Kidney epithelial cell (primary cell): ENCODE results near the gene TMEM106A. TPM values are rescaled to one million over a fixed set of nuclear protein-coding genes. Genes with fewer than 3 reads are reported as not detected.
"Not testable (repeated sequence)": the region's sequence is repeated elsewhere in the genome, so short reads cannot be mapped to it uniquely, and the experiment has no call there.

Source experiments
- DNase-seq: peaks from one replicate; pipeline ENCODE4 v3.0.0-alpha.2; 2010; ENCODE audit warnings: low read depth
- H3K27me3 ChIP-seq: 2 replicates; pipeline ENCODE4 v1.6.0; 2011; ENCODE audit warnings: low read length; ENCODE audit not compliant: control insufficient read depth, insufficient read depth
- H3K36me3 ChIP-seq: 2 replicates; pipeline ENCODE4 v1.5.1; 2011; ENCODE audit warnings: low read length; ENCODE audit not compliant: control insufficient read depth, insufficient read depth
- H3K4me3 ChIP-seq: 2 replicates; pipeline ENCODE4 v1.5.1; 2011; ENCODE audit warnings: low read depth, mild to moderate bottlenecking, control low read depth, low read length
- total RNA-seq: library from RNA; depleted of rRNA; stranded (reverse); fragments of >200 nt; gene quantifications from 2 replicates; pipeline ENCODE4 v1.2.3, GENCODE V29; 2015
- TF ChIP-seq, protein P1 (sequence below): IDR thresholded peaks from 2 replicates; pipeline ENCODE4 v1.5.1; 2011; ENCODE audit warnings: mild to moderate bottlenecking, moderate library complexity, low read length, control low read depth, inconsistent platforms; ENCODE audit not compliant: insufficient read depth, poor library complexity, severe bottlenecking

Gene TMEM106A
- total RNA-seq, 1 donor from 2014 or later, result 4.0 TPM

DNA sequence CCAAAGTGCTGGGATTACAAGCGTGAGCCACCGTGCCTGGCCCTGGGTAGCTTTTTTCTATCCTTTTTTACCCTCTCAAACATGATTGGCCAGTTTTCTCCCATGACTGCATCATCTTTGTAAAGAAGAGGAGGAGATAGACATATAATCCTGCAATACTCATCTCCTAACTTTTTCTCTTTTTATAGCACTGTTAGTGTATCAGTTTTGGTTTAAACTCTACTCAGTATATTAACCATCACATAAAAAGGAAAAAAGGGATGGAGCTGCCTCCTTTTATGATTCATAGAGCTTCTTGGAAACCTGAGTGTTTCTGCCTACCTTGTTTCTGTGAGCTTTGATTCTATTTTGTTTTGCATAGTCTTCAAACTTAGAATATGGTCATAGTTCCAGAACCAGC is 12.0 kb upstream of the TMEM106A start:
- H3K27me3 ChIP-seq, result no peaks in the 10 kb centered on the region
- DNase-seq, result no peak
- peaks cover 3% of the 10 kb centered on the region for H3K36me3 ChIP-seq
- no peak overlapping the region for H3K4me3 ChIP-seq
- TF ChIP-seq, protein P1, sequence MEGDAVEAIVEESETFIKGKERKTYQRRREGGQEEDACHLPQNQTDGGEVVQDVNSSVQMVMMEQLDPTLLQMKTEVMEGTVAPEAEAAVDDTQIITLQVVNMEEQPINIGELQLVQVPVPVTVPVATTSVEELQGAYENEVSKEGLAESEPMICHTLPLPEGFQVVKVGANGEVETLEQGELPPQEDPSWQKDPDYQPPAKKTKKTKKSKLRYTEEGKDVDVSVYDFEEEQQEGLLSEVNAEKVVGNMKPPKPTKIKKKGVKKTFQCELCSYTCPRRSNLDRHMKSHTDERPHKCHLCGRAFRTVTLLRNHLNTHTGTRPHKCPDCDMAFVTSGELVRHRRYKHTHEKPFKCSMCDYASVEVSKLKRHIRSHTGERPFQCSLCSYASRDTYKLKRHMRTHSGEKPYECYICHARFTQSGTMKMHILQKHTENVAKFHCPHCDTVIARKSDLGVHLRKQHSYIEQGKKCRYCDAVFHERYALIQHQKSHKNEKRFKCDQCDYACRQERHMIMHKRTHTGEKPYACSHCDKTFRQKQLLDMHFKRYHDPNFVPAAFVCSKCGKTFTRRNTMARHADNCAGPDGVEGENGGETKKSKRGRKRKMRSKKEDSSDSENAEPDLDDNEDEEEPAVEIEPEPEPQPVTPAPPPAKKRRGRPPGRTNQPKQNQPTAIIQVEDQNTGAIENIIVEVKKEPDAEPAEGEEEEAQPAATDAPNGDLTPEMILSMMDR, result no peak

DNA sequence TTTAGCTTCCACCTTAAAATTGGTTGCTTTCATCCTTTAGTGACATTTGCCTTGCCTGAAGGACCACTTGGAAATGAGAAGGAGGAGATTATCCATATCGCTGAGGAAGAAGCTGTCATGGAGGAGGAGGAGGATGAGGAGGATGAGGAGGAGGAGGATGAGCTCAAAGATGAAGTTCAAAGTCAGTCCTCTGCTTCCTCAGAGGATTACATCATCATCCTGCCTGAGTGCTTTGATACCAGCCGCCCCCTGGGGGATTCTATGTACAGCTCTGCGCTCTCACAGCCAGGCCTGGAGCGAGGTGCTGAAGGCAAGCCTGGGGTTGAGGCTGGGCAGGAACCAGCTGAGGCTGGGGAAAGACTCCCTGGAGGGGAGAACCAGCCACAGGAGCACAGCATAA is 11.5 kb upstream of the TMEM106A start:
- Histone ChIP-seq H3K27me3 (no peaks in the 10 kb centered on the region), H3K4me3 (no peak overlapping the region), H3K36me3 (peaks cover 3% of the 10 kb centered on the region)
- DNase-seq, result no peak
- TF ChIP-seq, protein P1, result no peak

DNA sequence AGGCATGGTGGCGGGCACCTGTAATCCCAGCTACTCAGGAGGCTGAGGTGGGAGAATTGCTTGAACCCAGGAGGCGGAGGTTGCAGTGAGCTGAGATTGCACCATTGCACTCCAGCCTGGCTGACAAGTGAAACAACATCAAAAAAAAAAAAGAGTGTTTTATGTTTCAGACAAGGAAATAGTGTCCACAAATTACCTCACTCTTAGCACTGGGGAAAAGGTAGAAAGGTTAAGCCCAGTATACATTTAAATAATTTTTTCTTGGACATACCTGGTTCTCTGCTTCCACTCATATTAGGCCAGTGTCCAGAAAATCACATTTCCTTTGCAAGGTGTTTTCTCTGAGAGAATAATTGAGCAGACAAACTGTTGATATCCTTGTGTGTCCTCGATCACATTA is 8.7 kb upstream of the TMEM106A start:
- DNase-seq, H3K36me3 ChIP-seq, H3K27me3 ChIP-seq, H3K4me3 ChIP-seq: not testable (repeated sequence)

DNA sequence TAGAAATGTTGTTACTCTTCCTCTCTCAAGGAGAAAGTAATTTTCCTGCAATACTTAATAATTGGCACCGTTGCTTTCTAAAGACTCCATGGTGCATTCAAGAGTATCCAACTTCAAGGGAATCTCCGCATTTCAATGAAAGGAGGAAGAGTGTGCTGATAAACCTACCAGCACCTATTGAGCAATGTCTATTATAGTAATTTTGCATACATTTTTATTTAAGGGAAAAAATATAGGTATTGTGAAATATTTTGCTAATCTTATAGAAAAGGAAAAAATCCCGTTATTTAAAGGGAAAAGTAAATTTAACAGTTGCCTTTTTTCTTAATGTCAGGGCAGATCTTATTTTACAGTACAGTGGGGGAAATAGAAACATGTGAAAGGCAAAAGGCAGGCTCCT is 1.1 kb upstream of the TMEM106A start:
- DNase-seq, result no peak
- TF ChIP-seq, protein P1, result no peak
- H3K27me3 ChIP-seq, result no peaks in the 10 kb centered on the region
- H3K36me3 ChIP-seq, result no peaks in the 10 kb centered on the region
- no peak overlapping the region for H3K4me3 ChIP-seq

DNA sequence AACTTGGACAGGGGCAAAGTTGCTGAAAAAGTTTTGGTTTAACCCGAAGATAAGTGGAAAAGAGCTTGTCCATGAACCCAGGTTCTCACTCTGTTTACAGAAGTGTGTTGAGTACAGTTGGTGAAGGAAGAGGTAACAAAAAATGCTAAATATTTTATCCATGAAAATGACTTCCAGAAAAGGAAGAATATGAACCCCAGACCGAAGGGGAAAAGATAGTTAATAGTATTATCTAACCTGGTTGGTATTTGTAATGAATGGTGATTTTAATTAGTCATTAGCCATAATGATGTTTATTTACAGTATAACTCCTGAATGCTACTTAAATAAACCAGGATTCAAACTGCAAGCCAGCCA is 574 bp upstream of the TMEM106A start:
- TF ChIP-seq, protein P1, result no peak
- no peaks in the 10 kb centered on the region for H3K36me3 ChIP-seq
- H3K27me3 ChIP-seq, result no peaks in the 10 kb centered on the region
- DNase-seq, result no peak
- H3K4me3 ChIP-seq, result peak overlapping the region; percentile 48

DNA sequence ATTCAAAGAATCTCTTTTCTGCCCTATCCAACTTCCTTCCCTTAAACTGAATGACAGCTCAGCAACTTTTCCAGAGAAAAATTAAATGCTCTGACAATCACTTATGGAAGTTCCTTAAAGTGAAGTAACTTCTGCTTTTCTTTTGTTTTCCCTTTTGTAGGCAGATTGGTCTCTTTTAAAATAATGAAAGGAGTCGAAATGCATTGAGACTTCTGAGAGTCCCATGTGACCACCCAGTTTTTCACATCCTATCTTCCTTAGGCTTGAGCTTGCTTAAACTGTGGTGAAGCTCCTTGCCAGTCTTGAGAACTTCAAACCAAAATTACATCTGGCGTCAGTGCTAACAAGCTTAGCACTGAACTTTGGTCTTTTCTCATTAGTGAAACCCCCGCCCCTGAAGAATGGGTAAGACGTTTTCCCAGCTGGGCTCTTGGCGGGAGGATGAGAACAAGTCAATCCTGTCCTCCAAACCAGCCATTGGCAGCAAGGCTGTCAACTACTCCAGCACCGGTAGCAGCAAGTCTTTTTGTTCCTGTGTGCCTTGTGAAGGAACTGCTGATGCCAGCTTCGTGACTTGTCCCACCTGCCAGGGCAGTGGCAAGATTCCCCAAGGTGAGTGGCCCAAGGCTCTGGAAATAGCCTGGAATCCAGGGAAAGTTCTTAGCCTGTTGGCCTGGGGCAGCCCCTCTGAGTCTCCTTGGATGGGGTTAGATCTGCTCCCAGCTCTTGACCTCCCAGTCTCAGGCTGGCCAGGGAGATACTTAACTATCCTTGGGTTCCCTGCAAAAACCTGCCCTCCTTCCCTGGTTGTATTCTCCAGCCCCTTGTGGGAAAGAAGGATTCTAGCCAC is 1.2 kb downstream of the TMEM106A start:
- DNase-seq, result no peak
- TF ChIP-seq, protein P1, result no peak
- peaks cover 2% of the 10 kb centered on the region for H3K36me3 ChIP-seq
- no peaks in the 10 kb centered on the region for H3K27me3 ChIP-seq
- H3K4me3 ChIP-seq, result no peak overlapping the region
